NCI-H1105 treated with DMSO at 0.1 percent for 48 hours (cell line): ENCODE results near the gene SLC25A26.

Experiments used
- DNase-seq: peaks from one replicate; lab custom pipeline; 2025; lab: John Stamatoyannopoulos, UW

Gene SLC25A26

GRCh38 chr3:66227051-66227450 lies 6.2 kb downstream of the SLC25A26 start:
- DNase-seq: no peak

GRCh38 chr3:66227915-66228314 lies 7.1 kb downstream of the SLC25A26 start:
- no peak for DNase-seq

DNA sequence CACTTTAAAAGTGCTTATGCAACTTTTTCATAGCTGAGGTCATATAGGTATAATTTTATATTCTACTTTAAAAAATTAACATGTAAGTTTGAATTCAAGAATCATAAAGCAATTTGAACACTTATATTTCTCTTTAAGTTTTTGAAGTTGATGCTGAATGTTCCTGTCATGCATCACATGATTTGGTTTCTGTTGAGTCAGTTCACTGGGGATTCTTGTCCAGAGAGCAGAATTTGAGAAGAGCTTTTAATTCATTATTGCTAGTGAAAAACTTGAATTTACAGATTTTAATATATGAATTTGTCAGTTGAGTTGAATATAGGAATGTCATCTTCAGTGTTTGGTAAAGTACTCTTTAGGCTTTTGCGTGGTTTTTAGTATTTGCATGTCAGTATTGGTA lies 7.9 kb downstream of the SLC25A26 start:
- no peak for DNase-seq

GRCh38 chr3:66229931-66230330 lies 9.1 kb downstream of the SLC25A26 start:
- DNase-seq: no peak

DNA sequence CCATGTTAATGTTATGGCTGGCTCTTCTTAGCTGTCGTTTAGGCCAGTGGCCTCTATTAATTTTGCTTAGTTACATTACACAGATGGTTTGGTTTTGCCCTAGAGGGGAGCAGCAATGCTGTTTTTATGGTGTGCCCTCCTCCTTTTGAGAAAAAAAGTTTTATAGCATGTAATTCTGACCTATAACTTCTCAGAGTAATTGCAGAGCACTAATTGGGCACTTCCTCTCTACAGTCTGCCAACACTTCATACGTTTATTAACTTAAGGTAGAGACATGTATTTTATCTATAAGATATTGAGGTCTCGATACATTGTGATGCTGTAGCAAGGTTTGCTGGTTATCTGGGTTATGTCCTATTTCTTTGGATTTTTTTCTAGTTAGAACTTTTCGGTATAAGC lies 12.2 kb downstream of the SLC25A26 start:
- DNase-seq: no peak

DNA sequence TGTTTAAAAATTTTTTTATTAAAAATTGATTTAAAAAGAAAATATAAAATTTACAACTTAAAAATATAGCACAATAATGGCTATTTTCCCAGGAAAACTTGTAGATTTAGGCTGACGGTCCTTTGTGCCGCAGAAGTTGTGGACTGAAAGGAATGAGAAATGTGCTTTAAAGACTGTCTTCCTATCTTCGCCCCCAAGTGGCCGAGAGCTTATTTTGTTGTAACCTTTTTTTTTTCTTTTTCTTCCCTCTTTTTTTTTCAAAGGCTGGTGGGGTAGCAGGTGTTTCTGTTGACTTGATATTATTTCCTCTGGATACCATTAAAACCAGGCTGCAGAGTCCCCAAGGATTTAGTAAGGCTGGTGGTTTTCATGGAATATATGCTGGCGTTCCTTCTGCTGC lies 15.5 kb downstream of the SLC25A26 start:
- DNase-seq: no peak

- no peak for DNase-seq
These were observed 16.8 kb downstream of the SLC25A26 start for GRCh38 chr3:66237552-66237951.

DNA sequence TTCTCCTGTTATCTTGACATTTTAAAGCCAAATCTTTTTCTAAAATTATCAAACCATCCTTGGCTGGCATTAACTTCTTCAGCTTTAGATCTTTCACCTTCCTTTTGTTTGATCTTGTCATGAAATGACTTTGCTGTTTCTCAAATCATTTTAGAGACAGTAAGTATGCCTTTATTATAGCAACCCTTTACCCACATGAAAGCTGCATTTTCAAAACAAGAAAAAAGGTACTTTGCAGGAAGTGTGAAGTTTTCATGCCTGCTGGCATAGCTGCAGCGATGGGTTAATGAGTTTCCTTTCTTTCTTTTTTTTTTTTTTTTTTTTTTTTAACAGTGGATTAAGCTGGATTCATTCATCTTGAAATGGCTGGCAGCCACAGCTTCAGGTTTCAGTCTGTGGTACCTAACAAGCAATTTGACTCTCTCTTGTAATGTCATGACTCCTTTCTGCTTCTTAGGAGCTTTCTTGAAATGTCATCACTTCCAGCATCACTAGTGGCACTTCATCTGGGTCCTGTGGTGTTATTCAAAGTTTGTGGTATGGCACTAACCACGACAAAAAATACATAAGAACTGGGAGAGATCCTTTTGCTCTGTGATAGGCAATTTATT lies 18.8 kb downstream of the SLC25A26 start:
- DNase-seq: no peak

DNA sequence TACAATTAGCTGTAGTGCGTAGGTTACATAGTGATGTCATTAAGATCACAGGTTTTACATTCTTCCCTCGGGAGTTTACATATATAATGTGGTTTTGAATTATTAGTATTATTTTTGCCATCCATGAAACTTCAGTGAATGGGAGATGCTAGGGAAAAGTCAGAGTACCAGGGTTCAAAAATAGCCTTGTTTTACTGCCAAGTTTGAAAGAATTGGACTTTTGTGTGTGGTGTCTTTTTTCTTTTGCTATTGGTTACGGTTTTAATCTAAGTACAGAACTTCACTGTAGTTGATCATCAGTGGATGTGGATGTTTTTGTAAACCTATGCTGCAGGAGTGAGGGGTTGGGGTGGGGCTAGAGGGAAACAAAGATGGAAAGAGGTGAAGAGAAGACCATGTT lies 20.7 kb downstream of the SLC25A26 start:
- no peak for DNase-seq

GRCh38 chr3:66242788-66243464 lies 22.1 kb downstream of the SLC25A26 start:
- DNase-seq: no peak

GRCh38 chr3:66248641-66249040 lies 27.8 kb downstream of the SLC25A26 start:
- no peak for DNase-seq

- peak; percentile 4 for DNase-seq
These were observed 33.2 kb downstream of the SLC25A26 start for GRCh38 chr3:66253790-66254620.

GRCh38 chr3:66255865-66256264 lies 35.1 kb downstream of the SLC25A26 start:
- no peak for DNase-seq

DNA sequence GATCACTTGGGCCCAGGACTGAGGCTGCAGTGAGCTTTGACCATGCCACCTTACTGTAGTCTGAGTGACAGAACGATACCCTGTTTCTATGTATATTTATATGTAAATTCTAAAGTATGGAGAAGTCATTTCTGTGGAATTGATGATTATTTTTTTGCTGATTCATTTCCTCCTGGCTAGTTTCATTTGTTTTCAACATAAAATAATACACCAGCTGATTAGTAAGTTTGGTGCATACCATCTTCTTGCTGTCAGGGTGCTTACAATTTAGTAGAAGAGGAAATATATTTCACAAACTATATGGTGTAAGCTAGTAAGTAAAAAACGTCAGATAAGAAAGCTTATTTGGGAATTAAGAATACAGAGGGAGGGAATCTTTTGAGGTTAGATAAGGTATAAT lies 36.0 kb downstream of the SLC25A26 start:
- no peak for DNase-seq

GRCh38 chr3:66259566-66260255 lies 38.9 kb downstream of the SLC25A26 start:
- no peak for DNase-seq

DNA sequence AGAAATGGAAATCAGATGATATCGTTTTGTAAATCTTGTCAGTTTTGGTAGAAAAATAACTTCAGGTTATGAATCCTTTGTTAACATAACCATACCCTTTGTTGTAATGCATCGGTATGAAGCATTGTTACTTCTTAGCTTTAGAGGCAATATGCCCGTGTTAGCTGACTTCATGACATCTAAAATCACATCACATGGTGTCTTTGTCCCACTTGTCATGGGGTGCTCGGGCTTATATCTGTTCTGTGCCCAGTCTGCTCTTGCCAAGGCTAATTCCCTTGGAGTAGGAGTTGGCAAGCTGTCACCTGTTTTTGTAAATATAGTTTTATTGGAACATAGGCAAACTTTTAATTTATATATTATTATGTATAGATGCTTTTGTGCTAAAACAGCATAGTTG lies 39.6 kb downstream of the SLC25A26 start:
- DNase-seq: no peak

- DNase-seq: no peak
These were observed 40.6 kb downstream of the SLC25A26 start for GRCh38 chr3:66261355-66261754.

GRCh38 chr3:66265649-66266048 lies 44.8 kb downstream of the SLC25A26 start:
- no peak for DNase-seq

DNA sequence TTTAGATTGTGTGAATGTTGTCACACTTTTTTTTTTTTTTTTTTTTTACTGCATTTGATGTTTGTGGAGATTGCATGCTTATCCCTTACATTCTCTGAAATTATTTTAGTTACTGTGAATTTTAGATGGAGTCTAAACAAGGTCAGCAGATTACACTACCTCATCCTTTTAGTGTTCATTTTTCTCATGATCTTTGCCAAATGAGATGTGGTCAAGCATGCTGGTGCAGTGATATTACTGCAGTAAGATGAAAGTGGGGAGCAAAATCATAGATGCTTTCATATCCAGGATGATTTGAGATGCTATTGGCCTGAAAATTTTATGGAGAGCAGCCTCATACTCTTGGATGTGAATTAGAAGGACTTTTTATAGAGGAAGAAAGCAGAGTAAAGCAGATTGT lies 45.8 kb downstream of the SLC25A26 start:
- DNase-seq: no peak

DNA sequence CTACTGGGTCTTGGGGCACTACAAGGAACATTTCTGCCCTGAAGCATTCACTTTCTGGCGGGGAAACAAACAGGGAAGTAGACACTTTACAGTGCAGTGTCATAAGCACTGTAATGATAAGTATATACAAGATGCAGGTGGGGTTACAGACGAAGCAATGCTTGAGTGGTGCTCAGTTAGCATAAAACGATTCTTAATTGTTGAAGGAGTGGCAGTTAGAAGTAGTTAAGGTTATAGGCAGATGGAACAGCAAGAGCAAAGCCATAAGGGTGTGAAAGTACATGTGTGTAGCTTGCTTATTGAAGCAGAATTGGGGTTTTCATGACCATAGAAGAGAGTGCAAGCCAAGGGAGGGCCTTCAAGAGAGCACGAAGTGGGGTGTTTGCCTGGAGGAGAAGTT lies 46.2 kb downstream of the SLC25A26 start:
- no peak for DNase-seq

- no peak for DNase-seq
These were observed 47.1 kb downstream of the SLC25A26 start for GRCh38 chr3:66267906-66268305.

DNA sequence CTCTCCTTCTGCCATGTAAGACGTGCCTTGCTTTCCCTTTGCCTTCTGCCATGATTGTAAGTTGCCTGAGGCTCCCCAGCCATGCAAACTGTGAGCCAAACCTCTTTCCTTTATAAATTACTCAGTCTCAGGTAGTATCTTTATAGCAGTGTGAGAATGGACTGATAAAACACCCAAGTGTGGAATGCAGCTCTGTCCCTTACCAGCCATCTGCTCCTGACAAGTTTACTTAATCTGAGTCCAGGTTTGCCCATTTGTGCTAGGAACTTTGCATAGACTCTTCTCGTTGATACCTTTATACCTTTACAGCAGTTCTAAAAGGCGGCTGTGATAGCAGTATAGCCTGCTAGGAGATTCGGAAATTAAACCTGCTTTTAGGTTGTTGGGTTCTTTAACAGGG lies 48.1 kb downstream of the SLC25A26 start:
- no peak for DNase-seq

- no peak for DNase-seq
These were observed 48.6 kb downstream of the SLC25A26 start for GRCh38 chr3:66269411-66269810.
